Prostate gland (tissue), 2 donors: ENCODE results near the gene CSNK1D.

ENCODE experiments used
- POLR2A ChIP-seq: fragments of 450-650 bp; IDR thresholded peaks from one replicate; pipeline ENCODE4 v1.6.1; 2016; ENCODE audit warnings: antibody characterized with exemption, mild to moderate bottlenecking
- TF ChIP-seq, protein P1 (sequence below), 4 experiments: fragments of 200-600 bp in 2 of 4; fragments of 450-650 bp in 2 of 4; sonication (generic) in 2 of 4; IDR thresholded peaks; 1 replicate in 3 of 4; 2 replicates in 1 of 4; pipeline ENCODE4 v1.5.1; 2016 to 2019; ENCODE audit warnings: antibody characterized with exemption in 4 of 4, mild to moderate bottlenecking in 2 of 4, moderate library complexity in 2 of 4

DNA sequence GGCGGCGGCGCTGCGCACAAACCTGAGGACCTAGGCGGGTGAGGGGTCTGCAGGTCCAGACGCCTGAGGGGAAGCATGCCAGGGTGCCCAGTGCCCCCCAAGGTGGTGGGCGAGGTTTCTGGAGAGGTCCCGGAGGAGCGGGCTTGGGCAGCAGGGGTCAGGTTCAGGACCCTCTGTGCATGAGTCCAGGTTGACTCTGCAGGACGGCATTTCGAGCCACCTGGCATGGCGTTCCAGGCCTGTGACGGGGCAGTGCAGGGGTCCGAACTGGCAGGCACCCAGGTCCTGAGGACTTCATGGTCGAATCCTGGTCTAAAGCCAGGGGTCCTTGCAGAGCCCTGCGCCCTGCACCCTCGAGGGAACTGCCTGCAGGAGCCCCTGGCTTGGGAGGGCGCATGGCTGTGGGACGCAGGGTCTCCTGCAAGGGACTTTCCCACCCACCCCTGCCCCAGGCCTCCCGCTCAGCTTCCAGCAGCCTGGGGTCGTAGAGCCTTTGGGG is 41.1 kb downstream of the CSNK1D start:
- TF ChIP-seq, protein P1, sequence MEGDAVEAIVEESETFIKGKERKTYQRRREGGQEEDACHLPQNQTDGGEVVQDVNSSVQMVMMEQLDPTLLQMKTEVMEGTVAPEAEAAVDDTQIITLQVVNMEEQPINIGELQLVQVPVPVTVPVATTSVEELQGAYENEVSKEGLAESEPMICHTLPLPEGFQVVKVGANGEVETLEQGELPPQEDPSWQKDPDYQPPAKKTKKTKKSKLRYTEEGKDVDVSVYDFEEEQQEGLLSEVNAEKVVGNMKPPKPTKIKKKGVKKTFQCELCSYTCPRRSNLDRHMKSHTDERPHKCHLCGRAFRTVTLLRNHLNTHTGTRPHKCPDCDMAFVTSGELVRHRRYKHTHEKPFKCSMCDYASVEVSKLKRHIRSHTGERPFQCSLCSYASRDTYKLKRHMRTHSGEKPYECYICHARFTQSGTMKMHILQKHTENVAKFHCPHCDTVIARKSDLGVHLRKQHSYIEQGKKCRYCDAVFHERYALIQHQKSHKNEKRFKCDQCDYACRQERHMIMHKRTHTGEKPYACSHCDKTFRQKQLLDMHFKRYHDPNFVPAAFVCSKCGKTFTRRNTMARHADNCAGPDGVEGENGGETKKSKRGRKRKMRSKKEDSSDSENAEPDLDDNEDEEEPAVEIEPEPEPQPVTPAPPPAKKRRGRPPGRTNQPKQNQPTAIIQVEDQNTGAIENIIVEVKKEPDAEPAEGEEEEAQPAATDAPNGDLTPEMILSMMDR (IDR thresholded peaks at IDR 0.05) = no peak
- TF ChIP-seq POLR2A = no peak
